OCI-LY3 (cell line): ENCODE results near the gene ARNT2.

ENCODE experiments used
- EZH2phosphoT487 ChIP-seq: fragments of 200-600 bp; shearing (Covaris generic); IDR thresholded peaks from 2 replicates; pipeline ENCODE4 v1.6.1; 2018; ENCODE audit warnings: antibody characterized with exemption, mixed run types, low read depth
- TF ChIP-seq, protein P1 (sequence below): fragments of 200-600, 300-600 bp; sonication (generic); IDR thresholded peaks from 2 replicates; pipeline ENCODE4 v1.5.1; 2014; ENCODE audit warnings: antibody characterized with exemption, low read length, low read depth

DNA sequence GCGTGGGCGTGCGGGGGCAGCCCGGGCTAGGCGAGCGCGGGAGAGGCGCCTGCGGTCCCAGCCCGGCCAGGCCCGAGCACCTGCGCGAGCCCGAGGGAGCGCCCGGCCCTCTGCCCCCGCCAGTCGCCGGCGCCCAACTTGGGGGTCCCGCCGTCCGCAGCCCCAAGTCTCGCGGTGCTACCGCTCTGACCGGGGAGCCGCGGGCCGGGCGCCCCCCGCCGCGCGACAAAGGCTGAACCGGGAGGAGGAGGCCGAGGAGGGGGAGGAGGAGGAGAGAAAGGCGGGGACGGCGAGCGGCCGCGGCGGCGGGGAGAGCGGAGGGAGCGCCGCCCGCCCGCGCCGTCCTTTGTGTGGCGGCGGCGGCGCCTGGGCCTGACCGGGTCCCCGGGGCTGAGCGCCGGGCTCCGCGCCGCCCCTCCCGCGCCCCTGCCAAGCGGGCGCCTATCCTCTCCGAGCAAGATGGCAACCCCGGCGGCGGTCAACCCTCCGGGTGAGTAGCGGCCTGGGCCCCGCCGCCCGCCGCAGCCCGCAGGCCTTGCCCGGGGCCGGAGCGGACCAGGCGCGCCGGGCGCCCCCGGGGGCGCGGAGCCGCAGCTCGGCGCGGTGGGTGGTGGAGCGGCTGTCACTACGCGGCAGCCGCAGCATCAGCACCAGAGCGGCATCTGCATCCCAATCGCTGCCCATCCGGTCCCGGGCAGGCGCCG is at the start of gene ARNT2:
- TF ChIP-seq, protein P1, sequence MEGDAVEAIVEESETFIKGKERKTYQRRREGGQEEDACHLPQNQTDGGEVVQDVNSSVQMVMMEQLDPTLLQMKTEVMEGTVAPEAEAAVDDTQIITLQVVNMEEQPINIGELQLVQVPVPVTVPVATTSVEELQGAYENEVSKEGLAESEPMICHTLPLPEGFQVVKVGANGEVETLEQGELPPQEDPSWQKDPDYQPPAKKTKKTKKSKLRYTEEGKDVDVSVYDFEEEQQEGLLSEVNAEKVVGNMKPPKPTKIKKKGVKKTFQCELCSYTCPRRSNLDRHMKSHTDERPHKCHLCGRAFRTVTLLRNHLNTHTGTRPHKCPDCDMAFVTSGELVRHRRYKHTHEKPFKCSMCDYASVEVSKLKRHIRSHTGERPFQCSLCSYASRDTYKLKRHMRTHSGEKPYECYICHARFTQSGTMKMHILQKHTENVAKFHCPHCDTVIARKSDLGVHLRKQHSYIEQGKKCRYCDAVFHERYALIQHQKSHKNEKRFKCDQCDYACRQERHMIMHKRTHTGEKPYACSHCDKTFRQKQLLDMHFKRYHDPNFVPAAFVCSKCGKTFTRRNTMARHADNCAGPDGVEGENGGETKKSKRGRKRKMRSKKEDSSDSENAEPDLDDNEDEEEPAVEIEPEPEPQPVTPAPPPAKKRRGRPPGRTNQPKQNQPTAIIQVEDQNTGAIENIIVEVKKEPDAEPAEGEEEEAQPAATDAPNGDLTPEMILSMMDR = no peak
- no peak for TF ChIP-seq EZH2phosphoT487
